Skin of body (tissue), 2 donors: Measurements from ENCODE around the gene SLC44A5. TPM values are rescaled to one million over a fixed set of nuclear protein-coding genes. Genes with fewer than 3 reads are reported as not detected.
"Not testable (repeated sequence)": the region's sequence is repeated elsewhere in the genome, so short reads cannot be mapped to it uniquely, and the experiment has no call there.

ENCODE experiments used
- DNase-seq: peaks from one replicate; lab custom pipeline; 2025; lab: John Stamatoyannopoulos, UW
- total RNA-seq: library from RNA; depleted of rRNA; stranded (reverse); fragments of >200 nt; gene quantifications from one replicate; pipeline ENCODE4 v1.2.3, GENCODE V29; 2014

The SLC44A5 gene
- total RNA-seq, 1 donor from 2014 or later: 0.89 TPM

DNA sequence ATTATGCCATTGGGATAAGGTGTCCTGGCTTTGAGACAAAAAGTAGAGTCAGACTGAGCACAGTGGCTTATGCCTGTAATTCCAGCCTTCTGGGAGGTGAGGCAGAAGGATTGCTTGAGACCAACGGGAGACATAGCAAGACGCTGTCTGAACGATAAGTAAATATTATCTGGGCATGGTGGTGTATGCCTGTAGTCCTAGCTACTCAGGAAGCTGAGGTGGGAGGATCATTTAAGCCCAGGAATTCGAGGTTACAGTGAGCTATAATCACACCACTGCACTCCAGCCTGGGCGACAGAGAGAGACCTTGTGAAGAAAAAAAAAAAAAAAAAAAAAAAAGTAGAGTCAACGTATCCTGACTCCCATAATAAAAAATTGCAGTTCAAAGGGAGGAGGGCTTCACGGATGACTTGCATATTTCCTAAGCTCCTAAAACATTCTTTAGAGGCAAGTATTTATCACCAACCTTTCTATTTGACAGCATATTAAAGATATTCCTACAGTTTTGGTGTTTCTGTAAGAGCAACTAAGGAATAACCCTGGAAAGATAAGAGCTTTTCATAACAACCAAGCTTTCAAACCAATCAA, 141.2 kb downstream of the SLC44A5 start:
- no peak for DNase-seq

DNA sequence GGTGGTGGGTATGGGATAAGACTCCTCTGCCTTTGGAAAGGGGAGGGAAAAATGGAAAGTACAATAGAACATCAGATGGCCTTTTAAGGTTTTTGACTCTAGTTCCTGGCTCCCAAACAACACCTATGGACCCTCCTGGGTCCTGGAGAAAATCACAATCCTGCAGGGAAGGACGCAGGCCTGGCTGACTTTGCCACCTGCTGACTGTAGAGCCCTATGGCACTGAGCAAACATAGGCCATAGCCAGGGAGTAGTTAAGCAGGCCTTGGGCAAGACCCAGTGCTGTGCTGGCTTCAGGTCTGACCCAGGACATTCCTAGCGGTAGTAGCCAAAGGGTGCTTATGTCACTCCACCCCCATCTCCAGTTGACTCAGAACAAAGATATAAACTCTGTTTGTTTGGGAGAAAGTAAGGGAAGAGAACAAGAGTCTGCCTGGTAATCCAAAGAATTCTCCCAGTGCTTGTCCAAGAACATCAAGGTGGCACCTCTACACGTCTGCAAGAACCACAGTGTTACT, 149.0 kb downstream of the SLC44A5 start:
- DNase-seq: no peak

DNA sequence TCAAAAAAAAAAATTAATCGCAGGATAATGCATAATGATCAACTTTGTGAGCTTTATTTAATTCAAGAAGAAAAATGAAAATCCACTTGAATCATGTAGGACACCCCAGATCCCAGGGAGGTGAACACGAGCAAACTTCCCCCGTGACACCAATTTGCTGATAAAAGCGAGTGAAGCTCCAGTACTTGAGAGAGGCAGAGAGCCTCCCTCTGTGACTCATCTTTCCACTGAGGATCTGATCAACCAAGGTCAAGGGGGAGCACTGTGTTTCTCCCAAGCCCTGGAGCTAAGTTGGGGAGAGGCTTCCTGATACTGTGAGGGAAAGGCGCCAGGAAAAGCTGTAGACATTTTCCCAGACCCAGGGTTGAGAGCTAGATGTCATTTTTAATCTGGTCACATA, 160.9 kb downstream of the SLC44A5 start:
- DNase-seq: no peak

DNA sequence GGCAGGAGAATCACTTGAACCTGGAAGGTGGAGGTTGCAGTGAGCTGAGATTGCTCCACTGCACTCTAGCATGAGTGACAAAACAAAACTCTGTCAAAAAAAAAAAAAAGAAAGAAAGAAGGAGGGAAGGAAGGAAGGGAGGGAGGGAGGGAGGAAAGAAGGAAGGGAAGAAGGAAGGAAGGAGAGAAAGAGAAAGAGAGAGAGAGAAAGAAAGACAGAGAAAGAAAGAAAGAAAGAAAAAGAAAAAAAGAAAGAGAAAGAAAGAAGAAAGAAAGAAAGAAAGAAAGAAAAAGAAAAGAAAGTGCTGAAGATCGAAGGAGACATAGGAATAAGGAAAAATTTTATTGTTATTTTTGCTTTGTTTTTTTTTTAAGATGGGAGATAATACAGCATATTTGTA, 166.7 kb downstream of the SLC44A5 start:
- DNase-seq: no peak

DNA sequence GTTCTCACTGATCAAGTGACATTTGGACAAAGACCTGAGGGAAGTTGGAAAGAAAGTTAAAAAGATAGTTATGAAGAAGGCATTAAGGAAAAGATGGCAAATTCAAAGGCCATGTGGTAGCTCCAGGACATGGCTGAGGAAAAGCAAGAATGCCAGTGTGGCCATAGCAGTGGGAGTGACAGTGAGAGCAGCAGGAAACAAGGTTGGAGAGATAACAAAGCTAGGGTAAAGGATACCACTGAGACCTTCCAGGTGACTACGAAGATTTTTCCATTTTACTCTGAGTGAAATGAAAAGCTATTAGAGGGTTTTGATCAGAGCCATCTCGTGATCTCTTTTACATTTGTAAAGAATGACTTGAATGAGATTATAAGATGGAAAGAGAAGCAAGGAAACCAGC, 170.6 kb downstream of the SLC44A5 start:
- no peak for DNase-seq

DNA sequence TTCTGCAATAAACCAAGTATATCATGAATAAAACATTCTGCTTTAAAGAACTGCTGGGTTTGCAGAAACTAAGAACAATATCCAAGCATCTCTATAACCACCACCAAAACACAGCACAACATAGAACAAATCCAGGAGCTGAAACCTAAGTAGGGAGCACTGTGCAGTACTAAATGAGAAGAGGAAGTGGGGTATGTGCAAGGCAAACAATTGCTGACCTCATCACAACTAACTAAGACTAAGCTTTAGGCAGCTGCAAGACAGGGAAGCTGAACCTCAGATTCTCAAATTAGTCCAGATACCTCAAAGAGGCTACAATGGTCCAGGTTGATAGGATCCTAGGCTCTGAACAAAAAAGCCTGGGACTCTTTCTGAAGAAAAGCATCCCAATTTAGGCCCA, 172.6 kb downstream of the SLC44A5 start:
- DNase-seq: no peak

DNA sequence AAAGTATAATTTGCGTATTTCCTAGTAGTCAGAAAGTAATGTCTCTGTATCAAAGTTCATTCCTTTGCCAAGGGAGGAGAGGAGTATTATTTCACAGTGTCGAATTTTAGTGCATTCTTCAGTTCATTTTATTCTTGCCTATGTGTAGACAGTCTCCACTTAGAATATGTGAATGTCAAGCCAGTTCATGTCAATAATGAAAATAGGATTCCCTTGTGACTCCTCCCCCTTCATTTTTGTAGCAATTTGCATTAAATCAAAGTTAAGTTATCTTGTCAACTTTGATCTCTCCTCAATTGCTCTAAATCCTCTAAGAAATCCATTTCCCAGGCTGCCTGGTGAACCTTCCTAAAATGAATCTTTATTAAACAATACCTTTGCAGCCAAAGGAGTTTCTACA, 179.1 kb downstream of the SLC44A5 start:
- no peak for DNase-seq

DNA sequence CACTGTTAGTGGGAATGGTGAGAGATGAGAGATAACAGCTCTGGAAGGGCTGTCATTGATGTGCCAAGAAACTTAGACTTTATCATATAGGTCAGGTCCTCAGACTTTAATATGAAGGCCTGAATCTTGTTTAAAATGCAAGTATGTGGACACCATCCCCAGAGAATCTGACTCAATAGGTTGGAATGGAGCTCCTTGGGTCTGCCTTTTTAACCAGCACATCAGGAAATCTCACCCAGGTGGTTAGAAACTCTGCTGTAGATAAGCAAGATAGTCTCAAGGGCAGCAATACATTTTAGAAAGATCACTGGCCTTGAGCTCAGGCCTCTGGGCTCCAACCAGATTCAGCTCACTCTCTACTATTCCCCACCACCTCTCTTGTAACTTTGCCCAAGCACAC, 180.4 kb downstream of the SLC44A5 start:
- no peak for DNase-seq

DNA sequence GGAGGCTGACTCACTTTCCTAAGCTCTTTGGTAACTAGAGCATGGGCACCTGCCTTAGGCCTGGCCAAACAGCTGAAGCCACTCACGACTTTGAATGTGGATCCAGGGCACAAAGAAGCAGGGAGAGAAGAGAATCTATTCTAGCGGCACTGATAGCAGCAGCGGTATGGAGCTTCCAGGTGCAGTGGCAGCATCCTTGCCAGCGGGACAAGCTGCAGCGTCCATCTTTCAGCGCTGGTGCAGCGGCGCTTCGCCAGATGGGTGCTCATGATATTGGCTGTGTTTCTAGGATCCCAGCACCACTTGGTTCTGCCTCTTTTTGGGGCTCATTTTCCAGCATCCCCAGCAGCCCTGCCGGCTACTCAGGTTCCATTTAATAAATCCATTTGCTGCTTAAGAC, 184.2 kb downstream of the SLC44A5 start:
- no peak for DNase-seq

DNA sequence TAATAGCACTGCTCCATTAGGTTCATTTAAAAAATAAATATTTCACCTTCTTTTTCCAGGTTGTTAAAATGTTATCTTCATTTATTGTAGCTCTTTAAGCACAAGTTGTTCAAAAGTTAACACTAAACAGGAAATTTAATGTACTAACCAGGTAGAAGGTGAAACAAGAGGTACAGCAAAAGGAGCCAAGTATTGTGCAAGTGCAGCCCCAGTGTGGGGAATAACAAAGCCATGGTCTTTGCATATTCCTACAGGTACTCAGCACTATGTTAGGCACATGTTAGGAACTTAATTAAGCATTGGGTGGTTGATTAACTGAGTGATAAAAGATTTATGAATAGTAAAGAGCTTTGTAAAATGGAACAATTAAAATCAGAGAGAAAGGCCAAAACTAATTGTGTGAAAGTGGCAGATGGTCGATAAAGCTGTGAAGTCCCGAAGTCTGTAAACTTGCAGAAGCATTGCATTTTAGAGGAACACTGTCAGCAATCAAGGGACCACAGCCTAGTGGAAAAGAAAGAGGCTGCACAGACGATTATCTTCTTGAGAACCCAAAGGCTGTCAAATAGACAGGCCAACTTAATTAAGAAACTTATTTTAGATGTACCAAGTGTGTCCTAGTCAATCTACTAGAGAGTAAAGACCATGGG, 185.8 kb downstream of the SLC44A5 start:
- DNase-seq: no peak

DNA sequence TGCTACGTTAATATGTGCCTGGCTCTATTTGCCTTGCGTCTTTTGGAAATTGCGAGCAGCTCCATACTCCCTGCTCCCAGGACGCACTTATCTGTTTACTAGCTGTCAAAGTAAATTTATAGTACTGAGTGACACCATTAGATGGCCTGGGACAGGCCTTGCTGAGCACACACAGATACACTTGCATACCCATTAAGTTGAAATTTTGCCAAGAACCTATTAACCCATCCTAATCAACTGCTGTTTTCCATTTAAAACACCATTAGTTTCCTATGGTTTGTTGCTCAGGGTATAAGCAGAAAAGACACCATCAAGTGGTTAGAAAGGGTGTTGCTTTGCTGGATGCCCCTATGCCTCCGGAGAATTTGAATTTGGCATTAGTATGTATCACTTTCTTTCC, 187.3 kb downstream of the SLC44A5 start:
- no peak for DNase-seq

DNA sequence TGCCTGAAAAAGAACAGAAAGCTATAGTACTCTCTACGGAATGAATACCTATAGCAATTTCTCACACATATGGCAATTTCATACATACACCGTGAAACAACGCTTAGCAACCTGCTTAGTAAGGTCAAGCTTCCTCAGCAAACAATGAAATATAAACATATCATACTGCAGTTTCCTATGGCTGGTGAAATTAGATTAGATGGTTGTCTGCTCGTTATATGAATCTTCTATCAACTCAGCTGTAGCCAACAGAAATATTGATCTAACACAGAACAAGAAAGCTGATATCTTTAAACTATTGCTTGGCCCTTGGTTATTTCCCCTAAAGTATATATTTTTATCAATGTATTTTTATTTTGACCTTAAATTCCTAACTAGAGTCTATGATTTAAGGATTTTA, 187.8 kb downstream of the SLC44A5 start:
- DNase-seq: no peak

DNA sequence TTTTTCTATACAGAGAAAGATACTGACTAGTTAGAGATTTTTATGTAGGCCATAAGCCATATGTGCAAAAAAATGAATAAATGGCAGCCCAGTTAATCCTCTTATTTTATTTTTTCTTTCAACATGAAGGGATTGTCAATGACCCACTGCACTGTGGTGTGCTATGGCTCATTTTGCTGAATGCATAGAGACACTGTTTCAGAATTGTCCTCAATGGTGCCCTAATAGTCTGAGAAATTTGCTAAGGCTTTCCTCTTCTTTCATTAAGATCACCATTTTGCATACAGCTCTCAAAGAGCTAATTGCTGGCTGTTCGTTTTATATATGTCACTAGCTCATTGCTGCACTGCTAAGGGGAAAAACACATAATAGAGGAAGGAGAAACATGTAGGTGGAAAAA, 189.5 kb downstream of the SLC44A5 start:
- no peak for DNase-seq

DNA sequence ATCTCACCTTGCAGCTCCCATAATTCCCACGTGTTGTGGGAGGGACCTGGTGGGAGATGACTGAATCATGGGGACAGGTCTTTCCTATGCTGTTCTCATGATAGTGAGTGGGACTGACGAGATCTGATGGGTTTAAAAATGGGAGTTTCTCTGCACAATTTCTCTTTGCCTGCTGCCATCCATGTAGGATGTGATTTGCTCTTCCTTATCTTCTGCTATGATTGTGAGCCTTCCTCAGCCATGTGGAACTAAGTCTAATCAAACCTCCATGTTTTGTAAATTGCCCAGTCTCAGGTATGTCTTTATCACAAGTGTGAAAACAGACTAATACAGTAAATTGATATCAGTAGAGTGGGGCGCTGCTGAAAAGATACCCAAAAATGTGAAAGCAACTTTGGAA, 195.7 kb downstream of the SLC44A5 start:
- no peak for DNase-seq

DNA sequence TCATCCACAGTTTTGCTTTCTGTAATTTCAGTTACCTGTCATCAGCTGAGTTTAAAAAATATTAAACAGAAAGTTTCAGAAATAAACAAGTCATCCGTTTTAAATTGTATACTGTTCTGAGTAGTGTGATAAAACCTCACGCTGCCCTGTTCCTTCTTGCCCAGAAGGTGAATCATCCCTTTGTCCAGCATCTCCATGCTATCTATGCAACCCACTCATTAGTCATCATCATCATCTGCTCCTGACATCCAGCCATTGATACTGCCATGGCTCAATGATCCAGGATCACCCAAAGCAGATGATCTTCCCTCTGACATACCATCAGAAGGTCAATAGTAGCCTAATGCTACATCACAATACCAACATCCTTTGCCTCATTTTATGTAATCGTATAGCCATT, 198.3 kb downstream of the SLC44A5 start:
- no peak for DNase-seq

DNA sequence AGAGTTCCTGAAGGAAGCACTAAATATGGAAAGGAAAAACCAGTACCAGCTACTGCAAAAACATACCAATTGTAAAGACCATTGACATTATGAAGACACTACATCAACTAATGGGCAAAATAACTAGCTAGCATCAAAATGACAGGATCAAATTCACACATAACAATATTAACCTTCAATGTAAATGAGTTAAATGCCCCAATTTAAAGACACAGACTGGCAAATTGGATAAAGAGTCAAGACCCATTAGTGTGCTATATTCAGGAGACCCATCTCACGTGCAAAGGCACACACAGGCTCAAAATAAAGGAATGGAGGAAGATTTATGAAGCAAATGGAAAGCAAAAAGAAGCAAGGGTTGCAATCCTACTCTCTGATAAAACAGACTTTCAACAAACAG, 206.2 kb downstream of the SLC44A5 start:
- DNase-seq: not testable (repeated sequence)

DNA sequence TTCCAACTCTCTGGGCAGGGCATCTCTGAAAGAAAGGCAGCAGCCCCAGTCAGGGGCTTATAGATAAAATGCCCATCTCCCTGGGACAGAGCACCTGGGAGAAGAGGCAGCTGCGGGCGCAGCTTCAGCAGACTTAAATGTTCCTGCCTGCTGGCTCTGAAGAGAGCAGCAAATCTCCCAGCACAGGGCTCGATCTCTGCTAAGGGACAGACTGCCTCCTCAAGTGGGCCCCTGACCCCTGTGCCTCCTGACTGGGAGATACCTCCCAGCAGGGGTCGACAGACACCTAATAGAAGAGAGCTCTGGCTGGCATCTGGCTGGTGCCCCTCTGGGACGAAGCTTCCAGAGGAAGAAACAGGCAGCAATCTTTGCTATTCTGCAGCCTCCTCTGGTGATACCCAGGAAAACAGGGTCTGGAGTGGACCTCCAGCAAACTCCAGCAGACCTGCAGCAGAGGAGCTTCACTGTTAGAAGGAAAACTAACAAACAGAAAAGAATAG, 207.7 kb downstream of the SLC44A5 start:
- DNase-seq: not testable (repeated sequence)

DNA sequence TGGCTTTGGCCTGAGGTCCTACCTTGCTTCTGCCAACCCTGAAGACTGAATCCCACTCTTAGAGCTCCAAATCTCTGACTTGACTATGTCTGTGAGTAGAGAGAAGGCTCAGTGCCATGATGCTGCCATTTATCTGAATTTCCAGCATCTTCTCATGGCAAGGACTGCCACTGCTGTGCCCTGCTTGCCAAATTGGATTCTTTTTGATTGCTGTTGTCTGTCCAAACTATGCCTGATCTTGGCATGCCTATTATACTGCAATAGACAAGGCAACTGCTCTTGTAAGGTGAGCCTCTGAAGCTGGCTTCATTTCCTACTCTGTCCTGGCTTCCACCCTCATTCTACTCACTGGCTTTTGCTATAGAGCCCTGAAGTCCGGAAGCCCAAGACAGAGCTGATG, 210.2 kb downstream of the SLC44A5 start:
- DNase-seq: no peak

DNA sequence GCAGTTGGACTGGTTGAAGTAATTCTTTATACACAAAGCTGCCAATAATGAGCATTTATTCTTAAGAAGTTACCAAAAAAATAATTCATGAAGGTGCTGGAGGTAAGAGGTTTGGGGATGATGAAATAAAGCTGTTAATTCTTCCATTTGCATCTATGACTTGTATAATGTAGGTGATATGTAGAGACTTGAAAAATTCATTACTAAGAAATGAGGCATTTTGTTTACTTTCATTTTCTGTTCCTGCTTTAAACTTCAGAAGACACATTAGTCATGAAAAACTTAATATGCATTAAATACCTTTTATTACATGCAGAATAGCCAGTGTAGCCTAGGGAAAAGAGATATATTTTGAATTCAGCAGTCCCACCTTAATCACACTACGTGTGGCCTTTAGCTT, 214.2 kb downstream of the SLC44A5 start:
- no peak for DNase-seq

DNA sequence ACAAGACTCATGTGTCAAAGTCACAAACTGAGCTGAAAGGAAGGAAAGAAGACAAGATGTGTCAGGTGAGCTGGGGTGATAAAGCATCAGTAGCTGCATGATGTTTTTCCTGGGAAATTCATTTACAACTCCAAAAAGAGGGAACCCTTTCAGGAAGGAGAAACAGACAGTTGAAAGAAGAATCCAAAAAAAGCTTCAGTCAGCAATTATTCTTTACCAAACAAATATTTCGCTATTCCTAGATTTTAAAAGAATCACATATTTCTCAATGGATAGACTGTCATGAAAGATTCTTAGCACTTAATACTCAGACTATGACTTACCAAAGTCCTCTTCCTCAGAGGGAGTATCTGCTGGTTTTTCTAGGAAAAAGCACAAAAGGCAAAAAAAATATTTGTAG, 214.7 kb downstream of the SLC44A5 start:
- no peak for DNase-seq

DNA sequence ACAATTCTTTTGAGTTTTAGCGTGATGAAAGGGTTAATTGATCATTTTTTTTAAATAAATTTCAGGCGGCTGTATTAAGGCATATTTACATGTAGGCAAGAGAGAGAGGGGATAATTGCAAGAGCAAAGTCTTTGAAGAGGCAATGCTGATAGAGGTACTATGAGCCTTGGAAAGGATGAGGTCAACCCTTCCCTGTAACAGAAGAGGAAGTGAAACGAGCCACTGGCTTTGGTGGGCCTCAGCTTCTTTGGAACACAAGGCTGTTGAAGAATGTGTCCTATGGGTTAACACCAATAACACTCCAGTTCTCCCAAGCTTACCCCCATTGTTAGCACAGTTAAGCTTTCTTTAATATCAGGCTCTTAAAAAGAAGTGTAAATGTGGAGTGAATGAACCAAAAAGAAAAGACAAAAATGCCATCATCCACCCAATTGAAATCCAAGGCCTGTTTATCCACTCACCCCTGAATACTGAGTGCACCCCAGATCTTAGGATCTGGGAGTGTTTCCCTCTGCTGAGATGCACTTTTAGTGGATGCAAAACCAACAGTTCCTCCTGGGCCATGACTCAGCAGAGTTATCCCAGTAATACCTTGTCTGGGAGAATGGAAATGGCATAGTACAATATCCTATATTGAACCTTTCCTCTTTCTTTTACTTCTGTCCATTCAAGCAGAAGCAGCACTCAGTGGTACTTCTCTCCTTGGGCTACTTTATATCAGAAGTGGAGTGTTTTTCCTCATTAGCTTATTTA, 216.4 kb downstream of the SLC44A5 start:
- DNase-seq: no peak

DNA sequence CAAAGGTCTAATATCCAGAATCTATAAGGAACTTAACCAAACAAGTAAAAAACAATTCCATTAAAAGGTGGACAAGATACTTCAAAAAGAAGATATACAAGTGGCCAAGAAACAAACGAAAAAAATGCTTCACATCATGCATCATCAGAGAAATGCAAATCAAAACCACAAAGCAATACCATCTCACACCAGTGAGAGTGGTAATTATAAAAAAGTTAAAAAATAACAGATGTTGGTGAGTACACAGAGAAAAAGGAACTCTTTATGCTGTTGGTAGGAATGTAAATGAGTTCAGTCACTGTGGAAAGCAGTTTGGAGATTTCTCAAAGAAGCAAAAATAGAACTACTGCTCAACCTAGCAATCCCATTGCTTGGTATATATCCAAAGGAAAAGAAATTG, 218.6 kb downstream of the SLC44A5 start:
- no peak for DNase-seq
